CD4-positive, alpha-beta T cell treated with Interferon alpha-2 for 1 hour (primary cell): ENCODE measurements around the gene CLCN2.
A peak's percentile ranks its signal among the peaks of the same experiment; 100 is the strongest.

Experiments
- DNase-seq, 2 donors: peaks; one replicate each; pipeline ENCODE4 v3.0.0-alpha.2; 2020 to 2022

CLCN2 gene

GRCh38 chr3:184361532-184361931, at the start of gene CLCN2, which contains the start of gene POLR2H:
Gene CLCN2, minus strand, starts transcription at chr3:184361605. Its CDS starts 126 bp downstream, at chr3:184361479.
Gene POLR2H, plus strand, starts transcription at chr3:184361710. Its CDS starts 1,783 bp downstream, at chr3:184363493.
- DNase-seq: peak in 1 of 2 donors; percentile 46

- DNase-seq: no peak
These were observed 48.6 kb upstream of the CLCN2 start for GRCh38 chr3:184409946-184410500.

GRCh38 chr3:184409331-184409926, 48.0 kb upstream of the CLCN2 start:
- DNase-seq: no peak

GRCh38 chr3:184405075-184406030, 43.9 kb upstream of the CLCN2 start:
- DNase-seq: no peak

GRCh38 chr3:184399410-184399809, 38.0 kb upstream of the CLCN2 start:
- no peak for DNase-seq

- DNase-seq: no peak
These were observed 33.9 kb upstream of the CLCN2 start for GRCh38 chr3:184395320-184395660.

GRCh38 chr3:184391266-184391665, 29.9 kb upstream of the CLCN2 start:
- no peak for DNase-seq

- DNase-seq: no peak
These were observed 28.6 kb upstream of the CLCN2 start for GRCh38 chr3:184389935-184390528.

- DNase-seq: no peak
These were observed 28.0 kb upstream of the CLCN2 start for GRCh38 chr3:184389384-184389783.

- no peak for DNase-seq
These were observed 27.5 kb upstream of the CLCN2 start for GRCh38 chr3:184388936-184389230.

- DNase-seq: no peak
These were observed 26.9 kb upstream of the CLCN2 start for GRCh38 chr3:184388164-184388935.

- DNase-seq: no peak
These were observed 25.8 kb upstream of the CLCN2 start for GRCh38 chr3:184387174-184387714.

- DNase-seq: no peak
These were observed 24.8 kb upstream of the CLCN2 start for GRCh38 chr3:184386047-184386806.

GRCh38 chr3:184384856-184385422, 23.5 kb upstream of the CLCN2 start:
- no peak for DNase-seq

- no peak for DNase-seq
These were observed 22.9 kb upstream of the CLCN2 start for GRCh38 chr3:184384342-184384741.

- no peak for DNase-seq
These were observed 21.8 kb upstream of the CLCN2 start for GRCh38 chr3:184383033-184383740.

GRCh38 chr3:184382326-184383032, 21.1 kb upstream of the CLCN2 start:
- no peak for DNase-seq

- no peak for DNase-seq
These were observed 20.1 kb upstream of the CLCN2 start for GRCh38 chr3:184381261-184382224.
